ENCODE data around the gene DLGAP1. TPM values are rescaled to one million over a fixed set of nuclear protein-coding genes. Genes with fewer than 3 reads are reported as not detected.

DLGAP1 gene
- total and polyA plus RNA-seq, 2 of the 8 experiments (the other 6 are each of a cell fraction or from before 2014, with no cell fraction given), result 11.8 to 16.9 TPM

- TF ChIP-seq POU5F1 (IDR thresholded peaks at IDR 0.05; ENCODE audit: low read depth, low read length) (no peak), CHD7 (IDR thresholded peaks at IDR 0.05; ENCODE audit: insufficient replicate concordance, low read length) (no peak), CTBP2 (IDR thresholded peaks at IDR 0.05; ENCODE audit: borderline replicate concordance, insufficient read depth, insufficient read length, low read length) (no peak), SUZ12 (IDR thresholded peaks at IDR 0.05; ENCODE audit: low read length) (no peak), POLR2A (IDR thresholded peaks at IDR 0.05; ENCODE audit: control extremely low read depth in 1 of 2, low read depth in 2 of 2, low read length in 2 of 2) (no peak), CEBPB (IDR thresholded peaks at IDR 0.05; ENCODE audit: low read depth, low read length) (no peak), FOSL1 (IDR thresholded peaks at IDR 0.05; ENCODE audit: insufficient read depth, low read depth, low read length) (no peak), SIN3A (conservative IDR thresholded peaks at IDR 0.05 in 1 of 2, IDR thresholded peaks at IDR 0.05 in 1 of 2; ENCODE audit: low read depth in 1 of 2, low read length in 2 of 2) (no peak)
Observed at GRCh38 chr18:4078246-4078645, 376.9 kb downstream of the DLGAP1 start (continued).
